PC-9 (cell line): ENCODE results near the gene GRM8.

ENCODE experiments used
- CTCF ChIP-seq: fragments of 200-600 bp; sonication (generic); conservative IDR thresholded peaks from 2 replicates; pipeline ENCODE4 v1.6.1; 2017; ENCODE audit warnings: mixed run types, antibody characterized with exemption, mild to moderate bottlenecking, moderate library complexity
- EZH2 ChIP-seq: fragments of 200-600 bp; sonication (generic); IDR thresholded peaks from 2 replicates; pipeline ENCODE4 v1.8.0; 2017; ENCODE audit warnings: antibody characterized with exemption, low read depth

DNA sequence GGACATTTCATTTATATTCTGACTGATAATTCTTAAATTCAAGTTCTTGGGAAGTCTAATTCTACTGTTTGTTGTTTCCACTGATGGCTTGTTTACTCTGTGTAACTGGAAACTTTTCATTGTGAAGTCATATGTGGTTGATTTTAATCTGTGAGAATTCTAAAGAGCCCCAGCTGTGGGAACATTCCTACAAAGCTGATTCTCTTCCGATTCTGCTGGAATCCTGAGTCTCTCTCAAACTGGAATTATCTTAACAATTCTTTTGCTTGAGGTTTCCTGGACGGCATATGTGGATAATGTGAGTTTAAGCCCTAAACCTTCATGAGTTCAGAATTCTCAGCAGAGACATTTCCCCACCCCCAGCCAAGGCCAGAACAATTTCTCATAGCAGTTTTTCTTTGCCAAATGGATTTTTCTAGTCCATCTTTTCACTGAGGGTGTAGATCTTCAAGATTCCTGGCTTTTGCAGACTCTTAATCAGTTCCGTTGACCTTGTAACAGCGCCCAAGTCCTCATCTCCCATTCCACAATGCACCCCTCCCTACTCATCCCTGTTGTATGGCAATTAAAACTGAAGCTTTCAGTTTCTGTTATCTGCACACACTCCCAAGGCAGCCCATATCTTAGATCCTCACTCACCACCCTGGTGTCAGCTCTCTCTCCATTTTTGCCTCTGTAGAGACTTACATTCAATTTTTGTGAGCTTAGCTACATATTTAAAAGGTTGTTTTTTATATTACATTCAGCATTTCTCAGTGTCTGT, 37.6 kb downstream of the GRM8 start:
- TF ChIP-seq CTCF: no peak
- TF ChIP-seq EZH2: no peak
